LNCaP clone FGC (cell line): ENCODE results near the gene CCDC78.

Experiments used
- DNase-seq: peaks from one replicate; pipeline ENCODE4 v3.0.0-alpha.2; 2011; ENCODE audit warnings: low read depth
- H3K4me3 ChIP-seq: 2 replicates; pipeline ENCODE4 v1.5.1; 2011; ENCODE audit warnings: mild to moderate bottlenecking, low read depth, low read length, control low read depth
- CTCF ChIP-seq: IDR thresholded peaks from 2 replicates; pipeline ENCODE4 v1.5.1; 2012; ENCODE audit warnings: mild to moderate bottlenecking; ENCODE audit not compliant: control insufficient read depth, insufficient read depth; ENCODE audit errors: extremely low read depth

Gene CCDC78

GRCh38 chr16:729768-730665 is 3.8 kb upstream of the CCDC78 start:
- no peak for DNase-seq
- no peak for TF ChIP-seq CTCF
- no peak overlapping the region for H3K4me3 ChIP-seq

- no peak for TF ChIP-seq CTCF
- H3K4me3 ChIP-seq = peak overlapping the region; percentile 88
- no peak for DNase-seq
Measured at GRCh38 chr16:728890-729744, 2.9 kb upstream of the CCDC78 start.

DNA sequence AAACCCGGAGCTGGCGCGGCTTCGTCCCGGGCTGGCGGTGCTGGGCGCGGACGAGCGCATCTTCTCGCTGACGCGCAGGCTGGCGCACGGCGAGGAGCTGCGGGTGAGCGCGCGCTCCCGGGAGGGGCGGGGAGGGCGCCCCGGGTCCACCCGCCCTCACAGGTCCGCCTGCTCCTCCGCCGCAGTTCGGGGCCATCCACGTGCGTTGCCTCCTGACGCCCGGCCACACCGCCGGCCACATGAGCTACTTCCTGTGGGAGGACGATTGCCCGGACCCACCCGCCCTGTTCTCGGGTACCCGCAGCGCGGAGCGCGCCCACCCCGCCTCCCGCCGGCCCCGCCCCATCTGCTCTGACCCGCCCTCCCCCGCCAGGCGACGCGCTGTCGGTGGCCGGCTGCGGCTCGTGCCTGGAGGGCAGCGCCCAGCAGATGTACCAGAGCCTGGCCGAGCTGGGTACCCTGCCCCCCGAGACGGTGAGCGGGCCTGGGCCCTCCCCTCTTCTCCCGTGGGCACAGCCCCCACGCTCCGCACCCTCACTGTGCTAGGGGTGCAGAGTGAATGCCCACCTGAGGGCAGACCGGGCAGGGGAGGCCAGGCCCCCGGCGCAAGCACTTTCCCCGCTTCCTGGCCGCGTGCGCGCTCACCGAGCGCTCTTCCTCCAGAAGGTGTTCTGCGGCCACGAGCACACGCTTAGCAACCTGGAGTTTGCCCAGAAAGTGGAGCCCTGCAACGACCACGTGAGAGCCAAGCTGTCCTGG is 2.1 kb upstream of the CCDC78 start:
- TF ChIP-seq CTCF = no peak
- peak overlapping the region; percentile 88 for H3K4me3 ChIP-seq
- peak; percentile 80 for DNase-seq

DNA sequence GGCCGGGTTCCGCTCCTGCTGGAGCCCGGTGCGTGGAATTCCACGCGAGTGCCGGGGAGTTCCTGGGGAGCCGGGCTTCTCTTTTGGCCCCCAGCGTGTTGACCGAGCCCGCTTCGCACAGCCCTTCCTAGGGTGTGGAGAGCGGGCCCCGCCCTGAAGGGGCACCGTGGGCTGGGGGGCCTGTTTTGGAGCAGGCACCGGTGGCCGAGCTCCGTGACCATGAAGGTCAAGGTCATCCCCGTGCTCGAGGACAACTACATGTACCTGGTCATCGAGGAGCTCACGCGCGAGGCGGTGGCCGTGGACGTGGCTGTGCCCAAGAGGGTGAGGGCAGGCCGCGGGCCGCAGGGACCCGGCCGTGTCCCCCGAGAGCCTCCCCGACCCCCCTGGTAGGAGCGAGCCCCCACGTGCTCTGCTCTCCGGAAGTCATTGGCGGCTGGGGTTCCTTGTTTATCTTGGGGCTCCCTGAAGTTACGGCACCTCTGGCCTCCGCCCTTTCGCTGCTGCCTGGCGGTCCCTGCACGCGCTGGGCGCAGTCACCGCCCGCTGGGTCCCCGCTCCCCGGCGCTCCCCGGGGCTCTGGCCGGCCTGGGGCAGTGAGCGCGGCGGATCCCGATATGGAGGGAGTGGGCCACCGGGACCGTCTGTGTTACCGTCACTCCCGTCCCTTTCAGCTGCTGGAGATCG is 1.2 kb upstream of the CCDC78 start:
- no peak for DNase-seq
- TF ChIP-seq CTCF = no peak
- H3K4me3 ChIP-seq = peak overlapping the region; percentile 88

- no peak for DNase-seq
- peak overlapping the region; percentile 55 for H3K4me3 ChIP-seq
- no peak for TF ChIP-seq CTCF
Measured at GRCh38 chr16:726188-726437, 130 bp downstream of the CCDC78 start.

- DNase-seq = no peak
- no peak for TF ChIP-seq CTCF
- peak overlapping the region; percentile 55 for H3K4me3 ChIP-seq
Measured at GRCh38 chr16:725463-726187, 618 bp downstream of the CCDC78 start.
